ENCODE measurements around the gene RNASE7.

DNA sequence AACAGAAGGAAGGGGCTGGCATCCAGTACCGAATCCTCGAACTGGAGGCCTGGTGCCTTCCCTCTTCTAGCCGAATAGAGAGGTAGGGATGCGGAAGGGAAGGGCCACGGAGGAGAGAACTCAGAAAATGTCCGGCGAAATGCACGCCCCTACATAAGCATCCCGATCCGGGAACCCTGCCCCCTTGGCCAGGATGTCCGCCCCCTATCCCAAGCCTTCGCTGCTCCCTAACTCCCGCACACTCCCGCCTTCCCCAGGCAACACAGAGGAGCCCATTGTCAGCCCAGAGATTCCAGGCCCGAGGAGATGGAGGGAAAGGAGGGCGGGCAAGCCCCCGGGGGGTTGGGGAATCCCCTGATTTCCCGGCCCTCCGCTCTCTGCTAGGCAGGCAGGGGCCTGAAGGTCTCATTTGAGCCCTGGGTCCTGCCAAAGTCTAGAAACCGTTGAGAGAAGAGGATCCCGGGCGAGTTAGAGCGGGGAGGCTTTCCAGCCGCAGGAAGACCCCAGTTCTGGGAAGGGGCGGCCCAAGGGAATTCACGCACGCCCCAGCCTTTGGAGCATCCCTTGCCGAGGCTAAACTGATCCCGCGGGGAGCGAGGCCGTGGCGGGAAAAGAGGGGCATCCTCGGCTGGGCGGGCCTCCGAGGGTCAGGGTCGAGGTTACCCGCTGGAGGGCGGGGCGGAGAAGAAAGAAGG, 27.4 kb downstream of the RNASE7 start:
- TF ChIP-seq, protein P1, sequence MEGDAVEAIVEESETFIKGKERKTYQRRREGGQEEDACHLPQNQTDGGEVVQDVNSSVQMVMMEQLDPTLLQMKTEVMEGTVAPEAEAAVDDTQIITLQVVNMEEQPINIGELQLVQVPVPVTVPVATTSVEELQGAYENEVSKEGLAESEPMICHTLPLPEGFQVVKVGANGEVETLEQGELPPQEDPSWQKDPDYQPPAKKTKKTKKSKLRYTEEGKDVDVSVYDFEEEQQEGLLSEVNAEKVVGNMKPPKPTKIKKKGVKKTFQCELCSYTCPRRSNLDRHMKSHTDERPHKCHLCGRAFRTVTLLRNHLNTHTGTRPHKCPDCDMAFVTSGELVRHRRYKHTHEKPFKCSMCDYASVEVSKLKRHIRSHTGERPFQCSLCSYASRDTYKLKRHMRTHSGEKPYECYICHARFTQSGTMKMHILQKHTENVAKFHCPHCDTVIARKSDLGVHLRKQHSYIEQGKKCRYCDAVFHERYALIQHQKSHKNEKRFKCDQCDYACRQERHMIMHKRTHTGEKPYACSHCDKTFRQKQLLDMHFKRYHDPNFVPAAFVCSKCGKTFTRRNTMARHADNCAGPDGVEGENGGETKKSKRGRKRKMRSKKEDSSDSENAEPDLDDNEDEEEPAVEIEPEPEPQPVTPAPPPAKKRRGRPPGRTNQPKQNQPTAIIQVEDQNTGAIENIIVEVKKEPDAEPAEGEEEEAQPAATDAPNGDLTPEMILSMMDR (conservative IDR thresholded peaks at IDR 0.05; ENCODE audit: low read length) = no peak
- peak; percentile 39; the same call in 1 of the 2 replicates for TF ChIP-seq EZH2phosphoT487 (IDR thresholded peaks at IDR 0.05; ENCODE audit: borderline replicate concordance, low read depth, low read length)

Data from OCI-LY7 (cell line).